NCI-H2029 (cell line): Measurements from ENCODE around the gene ZNF605.
"Not testable (repeated sequence)": the region's sequence is repeated elsewhere in the genome, so short reads cannot be mapped to it uniquely, and the experiment has no call there.

Source experiments
- DNase-seq: peaks from one replicate; lab custom pipeline; 2025; lab: John Stamatoyannopoulos, UW

The ZNF605 gene

DNA sequence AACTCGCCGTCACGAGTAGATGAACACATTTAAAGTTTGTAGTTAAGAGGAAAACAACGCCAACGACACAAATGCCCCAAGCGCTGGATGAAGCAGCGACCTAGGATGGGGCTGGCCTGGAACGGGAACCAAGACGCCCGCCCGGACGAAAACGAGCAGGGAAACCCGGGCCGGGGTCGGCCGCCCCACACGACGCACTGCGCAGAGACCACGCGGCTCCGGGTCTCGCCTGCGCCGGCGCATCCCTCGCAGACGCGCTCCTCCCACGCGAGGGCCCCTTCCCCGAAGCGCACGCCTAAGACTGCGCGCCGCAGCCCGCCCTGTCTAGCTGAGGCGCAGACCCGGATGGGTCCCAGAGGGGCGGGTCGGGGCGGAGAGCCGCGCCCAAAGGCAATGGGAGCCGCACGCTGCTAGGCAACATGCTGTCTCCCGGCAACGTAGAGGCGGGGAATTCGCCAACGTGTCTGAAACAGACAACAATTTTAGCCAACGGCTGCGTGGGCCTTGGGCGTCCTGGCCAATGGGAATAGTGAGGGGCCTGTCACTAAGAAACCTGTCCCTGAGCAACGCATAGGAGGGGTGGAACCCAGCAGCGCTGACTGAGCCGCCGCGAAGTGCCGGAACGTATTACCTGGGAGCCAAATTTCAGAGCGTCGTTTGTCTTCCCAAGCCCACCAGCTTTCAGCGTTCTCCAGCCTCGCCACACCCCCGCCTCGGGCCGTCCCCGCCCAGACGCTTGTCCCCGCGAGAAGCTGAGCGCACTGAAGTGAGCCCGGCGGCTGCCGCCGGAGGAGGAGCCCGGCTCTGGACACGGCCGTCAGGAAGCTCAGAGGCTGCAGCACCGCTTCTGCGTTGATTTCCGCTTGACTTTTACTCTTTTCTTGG lies 47.7 kb downstream of the ZNF605 start:
- peak; percentile 98 for DNase-seq

DNA sequence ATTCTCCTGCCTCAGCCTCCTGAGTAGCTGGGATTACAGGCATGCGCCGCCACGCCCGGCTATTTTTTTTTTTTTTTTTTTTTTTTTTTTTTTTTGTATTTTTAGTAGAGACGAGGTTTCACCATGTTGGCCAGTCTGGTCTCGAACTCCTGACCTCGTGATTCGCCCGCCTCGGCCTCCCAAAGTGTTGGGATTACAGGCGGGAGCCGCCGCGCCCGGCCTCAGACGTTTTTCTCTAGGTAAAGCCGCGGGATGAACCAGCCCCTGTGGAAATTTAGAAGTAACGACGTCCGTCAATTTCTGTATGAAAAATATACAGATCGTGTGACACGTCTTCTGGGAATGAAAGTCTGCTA lies 48.3 kb downstream of the ZNF605 start:
- DNase-seq: not testable (repeated sequence)

DNA sequence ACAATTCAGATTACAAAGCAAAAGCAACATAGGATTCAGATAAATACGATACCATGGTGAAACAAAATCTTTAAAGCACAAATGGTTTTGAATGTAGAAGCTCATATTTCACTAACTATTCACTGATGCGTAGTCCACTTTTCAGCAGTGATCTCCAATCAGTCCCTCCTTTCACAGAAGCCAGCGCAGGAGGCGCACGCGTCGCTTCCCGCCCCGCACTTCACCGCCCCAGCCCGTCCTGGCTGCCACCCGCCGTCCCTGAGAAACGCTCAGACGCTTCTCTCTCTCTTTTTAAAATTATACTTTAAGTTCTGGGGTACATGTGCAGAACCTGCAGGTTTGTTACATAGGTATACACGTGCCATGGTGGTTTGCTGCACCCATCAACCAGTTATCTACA lies 48.9 kb downstream of the ZNF605 start:
- no peak for DNase-seq

DNA sequence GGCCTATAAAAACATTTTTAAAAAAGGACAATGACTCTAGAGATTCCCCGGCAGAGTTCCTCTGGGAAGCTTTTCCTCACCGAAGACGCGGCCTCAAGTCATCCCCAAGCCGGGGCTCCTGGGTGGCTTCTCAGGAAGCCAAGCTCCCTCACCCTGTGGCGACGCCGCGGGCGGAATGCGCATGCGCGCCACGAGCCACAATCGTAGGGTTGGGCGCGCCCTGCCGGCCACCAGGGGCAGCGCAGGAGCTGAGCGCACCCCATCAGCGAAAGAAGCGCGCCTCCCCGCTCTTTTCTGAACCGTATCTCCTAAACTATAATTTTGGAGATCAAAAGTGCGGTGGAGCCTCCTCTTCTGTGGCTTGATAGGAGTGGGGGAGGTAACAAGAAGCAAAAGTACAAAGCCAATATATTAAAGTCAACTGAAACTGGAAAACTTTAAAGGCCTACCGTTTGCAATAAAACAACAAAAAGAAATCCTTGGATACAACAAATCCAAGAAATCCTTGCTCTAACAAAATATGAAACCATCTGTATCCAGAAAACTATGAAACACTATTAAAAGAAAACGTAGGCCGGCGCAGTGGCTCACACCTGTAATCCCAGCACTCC lies 51.3 kb downstream of the ZNF605 start:
- DNase-seq: no peak

DNA sequence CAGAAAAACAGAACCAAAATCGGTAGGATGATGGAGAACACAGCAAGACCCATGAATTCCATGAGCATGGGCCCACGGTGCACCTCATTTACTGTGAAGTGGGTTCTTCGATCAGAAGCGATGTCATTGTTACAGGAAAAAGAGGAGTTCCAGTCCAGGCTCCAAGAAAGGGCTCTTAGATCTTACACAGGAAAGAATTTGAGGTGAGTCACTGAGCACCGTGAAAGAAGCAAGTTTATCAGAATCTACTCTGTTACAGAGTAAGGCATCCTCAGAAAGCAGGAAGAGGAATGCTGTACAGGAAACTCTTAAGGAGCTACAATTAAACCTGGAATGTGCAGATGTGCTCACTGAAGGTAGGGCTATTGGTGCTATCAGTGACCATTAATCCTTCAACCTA lies 57.1 kb downstream of the ZNF605 start:
- DNase-seq: no peak

DNA sequence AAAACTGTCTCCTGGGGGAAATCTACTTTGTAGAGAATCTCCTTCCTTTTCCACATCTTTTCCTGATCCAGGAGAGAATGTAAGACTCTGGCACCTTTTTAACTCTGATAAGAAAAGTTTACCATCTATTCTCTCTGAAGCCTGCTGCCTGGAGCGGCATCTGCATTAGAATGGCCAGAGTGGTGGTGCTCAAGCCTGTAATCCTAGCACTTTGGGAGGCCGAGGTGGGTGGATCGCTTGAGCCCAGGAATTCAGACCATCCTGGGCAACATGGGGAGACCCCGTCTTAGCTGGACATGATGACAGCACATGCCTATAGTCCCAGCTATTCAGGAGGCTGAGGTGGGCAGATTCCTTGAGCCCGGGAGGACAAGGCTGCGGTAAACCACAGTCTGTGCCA lies 67.3 kb downstream of the ZNF605 start:
- no peak for DNase-seq

DNA sequence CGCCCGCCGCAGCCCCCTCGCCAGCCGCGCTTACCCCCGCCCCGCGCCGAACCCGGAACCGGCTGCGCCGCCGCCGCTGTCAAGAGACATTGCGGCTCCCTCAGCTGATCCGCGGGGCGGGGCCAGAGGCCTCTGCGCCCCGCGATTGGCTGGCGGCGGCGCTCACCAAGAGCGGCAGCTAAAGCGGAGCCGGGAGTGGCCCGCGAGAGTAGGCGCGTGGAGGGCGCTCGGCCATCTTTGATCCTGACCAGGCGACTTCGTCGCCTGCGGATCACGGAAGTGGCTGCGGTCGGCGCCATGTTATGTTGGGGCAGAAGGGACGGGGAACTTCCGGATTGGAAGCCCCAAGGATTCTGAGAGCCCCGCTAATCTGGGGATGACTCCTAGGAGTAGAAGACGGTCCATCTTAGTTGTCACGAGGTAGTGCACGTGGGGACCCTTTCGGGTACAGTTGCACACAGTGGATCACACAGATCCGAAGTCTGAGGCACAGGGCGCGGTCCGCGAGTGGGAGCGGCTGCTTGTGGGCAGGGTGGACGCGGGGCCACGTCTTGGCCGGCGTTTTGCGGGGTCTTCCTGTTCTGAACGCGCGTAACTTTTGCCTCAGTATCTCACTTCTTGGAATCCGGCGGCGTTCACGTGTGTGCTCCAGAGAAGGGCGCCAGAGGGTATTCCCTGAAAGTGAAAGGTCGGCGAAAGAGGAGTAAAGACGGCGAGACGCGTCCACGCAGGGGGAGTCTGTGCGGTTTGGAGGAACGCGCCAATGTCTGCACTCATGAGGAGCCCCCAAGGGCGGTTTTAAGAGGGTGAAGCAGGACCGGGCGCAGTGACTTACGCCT lies 68.4 kb downstream of the ZNF605 start, which contains the start of gene CHFR:
Gene CHFR, minus strand, starts transcription at position 93 of the 839 bp plus-strand sequence. CDS start 277 bp downstream, outside the sequence.
- DNase-seq: peak; percentile 99

DNA sequence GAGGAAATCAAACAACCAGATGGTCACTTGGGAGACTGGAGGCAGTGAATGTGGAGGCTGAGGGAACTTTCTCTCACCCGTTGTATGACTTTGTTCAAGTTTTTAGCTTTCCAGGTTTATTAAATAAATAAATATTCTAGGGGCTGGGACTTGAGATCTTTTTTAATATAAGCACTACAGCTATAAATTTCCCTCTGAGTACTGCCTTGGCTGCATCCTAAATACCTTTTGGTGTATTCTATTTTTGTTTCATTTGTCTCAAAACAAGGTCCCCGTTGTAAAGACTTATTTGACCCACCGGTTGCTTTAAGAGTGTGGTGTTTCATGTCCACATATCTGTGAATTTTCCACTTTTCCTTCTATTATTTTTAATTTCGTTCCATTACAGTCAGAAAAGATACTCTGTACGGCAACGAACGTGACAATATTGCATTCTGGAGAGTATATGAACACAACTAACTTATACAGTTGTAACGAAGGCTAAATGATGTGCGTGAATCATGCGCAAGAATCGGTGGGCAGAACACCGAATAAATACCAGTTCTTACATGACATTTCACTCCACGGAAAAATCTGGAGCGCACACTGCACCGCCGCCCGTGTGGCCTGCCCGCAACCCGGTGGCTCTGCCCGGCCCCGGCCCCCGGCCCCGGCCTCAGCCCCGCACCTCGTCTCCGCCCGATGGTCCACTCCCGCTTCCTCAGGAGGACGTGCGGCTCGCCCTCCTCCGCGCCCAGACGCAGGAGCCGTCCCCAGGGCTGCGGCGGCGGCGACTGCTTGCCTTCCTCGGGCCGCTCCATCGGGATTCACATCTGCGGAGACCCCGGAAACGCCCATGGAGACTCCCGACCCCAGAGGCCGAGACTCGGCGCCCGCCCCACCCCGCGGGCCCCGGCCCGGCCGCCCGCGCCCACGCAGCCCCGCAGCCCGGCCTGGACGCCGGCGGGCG lies 69.3 kb downstream of the ZNF605 start:
- DNase-seq: no peak

DNA sequence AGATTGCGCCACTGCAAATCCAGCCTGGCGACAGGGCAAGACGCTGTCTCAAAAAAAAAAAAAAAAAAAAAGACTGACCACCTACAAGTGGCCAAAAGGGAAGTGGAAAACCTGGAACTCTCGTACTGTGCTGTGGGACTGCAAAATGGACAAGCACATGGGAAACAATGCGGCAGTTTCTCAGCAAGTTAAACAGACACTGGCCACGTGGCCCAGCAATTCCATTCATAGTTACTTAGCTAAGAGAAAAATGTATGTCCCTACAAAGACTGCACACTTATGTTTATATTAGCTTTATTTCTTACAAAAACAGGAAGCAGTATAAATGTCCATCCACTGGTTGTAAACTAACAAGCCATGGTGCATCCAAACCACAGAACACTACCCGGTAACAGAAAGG lies 74.3 kb downstream of the ZNF605 start:
- no peak for DNase-seq

DNA sequence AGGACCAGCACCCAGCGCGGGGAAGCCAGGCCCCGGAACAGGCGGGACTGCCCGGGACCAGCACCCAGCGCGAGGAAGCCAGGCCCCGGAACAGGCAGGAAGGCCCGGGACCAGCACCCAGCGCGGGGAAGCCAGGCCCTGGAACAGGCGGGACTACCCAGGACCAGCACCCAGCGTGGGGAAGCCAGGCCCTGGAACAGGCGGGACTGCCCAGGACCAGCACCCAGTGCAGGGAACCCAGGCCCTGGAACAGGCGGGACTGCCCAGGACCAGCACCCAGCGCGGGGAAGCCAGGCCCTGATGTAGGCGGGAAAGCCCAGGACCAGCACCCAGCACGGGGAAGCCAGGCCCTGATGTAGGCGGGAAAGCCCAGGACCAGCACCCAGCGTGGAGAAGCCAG lies 81.5 kb downstream of the ZNF605 start:
- not testable (repeated sequence) for DNase-seq

DNA sequence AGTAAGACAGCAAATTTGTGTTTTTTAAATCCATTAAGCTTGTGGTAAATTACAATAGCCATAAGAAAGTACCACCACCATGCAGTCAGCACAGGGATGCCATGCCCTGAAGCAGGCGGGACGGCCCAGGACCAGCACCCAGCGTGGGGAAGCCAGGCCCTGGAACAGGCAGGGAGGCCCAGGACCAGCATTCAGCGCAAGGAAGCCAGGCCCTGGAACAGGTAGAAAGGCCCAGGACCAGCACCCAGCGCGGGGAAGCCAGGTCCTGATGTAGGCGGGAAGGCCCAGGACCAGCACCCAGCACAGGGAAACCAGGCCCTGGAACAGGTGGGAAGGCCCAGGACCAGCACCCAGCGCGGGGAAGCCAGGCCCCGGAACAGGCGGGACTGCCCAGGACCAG lies 81.9 kb downstream of the ZNF605 start:
- DNase-seq: no peak

DNA sequence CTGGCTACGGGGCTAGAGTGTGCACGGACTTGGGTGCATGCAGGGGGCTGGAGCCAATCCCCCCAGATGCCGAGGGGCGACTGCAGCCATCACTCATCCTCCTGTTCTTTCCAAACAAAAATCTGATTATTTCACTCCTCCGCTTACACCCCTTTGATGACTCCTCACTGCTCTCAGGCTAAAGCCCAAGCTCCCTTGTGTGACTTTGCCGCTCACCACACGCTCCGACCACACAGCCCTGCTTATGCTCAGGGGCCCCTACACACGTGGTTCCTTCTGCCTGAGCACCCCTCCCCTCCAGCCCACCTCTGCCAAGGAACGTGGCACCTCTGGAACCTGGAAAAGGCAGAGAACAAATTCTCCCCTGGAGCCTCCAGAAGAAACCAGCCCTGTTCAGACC lies 82.4 kb downstream of the ZNF605 start:
- no peak for DNase-seq

DNA sequence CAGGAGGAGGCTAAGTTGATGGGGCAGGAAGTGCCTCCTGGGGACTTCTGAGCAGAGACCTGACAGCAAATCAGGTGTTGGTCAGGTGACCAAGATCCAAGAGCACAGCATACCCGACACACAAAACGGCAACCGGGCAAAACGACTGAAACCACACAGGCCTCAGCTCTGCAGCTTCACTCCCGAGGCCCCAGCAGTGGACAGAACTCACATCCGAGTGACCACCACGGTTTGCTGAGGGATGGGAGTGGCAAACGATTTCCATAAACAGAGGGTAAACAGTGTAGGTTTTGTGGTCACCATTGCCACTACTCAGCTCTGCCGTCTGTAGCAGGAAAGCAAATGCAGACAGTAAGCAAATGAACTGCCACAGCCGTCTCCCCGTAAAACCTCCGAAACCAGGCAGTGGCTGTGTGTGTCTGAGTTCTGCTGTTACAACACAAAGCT lies 83.1 kb downstream of the ZNF605 start:
- DNase-seq: no peak

DNA sequence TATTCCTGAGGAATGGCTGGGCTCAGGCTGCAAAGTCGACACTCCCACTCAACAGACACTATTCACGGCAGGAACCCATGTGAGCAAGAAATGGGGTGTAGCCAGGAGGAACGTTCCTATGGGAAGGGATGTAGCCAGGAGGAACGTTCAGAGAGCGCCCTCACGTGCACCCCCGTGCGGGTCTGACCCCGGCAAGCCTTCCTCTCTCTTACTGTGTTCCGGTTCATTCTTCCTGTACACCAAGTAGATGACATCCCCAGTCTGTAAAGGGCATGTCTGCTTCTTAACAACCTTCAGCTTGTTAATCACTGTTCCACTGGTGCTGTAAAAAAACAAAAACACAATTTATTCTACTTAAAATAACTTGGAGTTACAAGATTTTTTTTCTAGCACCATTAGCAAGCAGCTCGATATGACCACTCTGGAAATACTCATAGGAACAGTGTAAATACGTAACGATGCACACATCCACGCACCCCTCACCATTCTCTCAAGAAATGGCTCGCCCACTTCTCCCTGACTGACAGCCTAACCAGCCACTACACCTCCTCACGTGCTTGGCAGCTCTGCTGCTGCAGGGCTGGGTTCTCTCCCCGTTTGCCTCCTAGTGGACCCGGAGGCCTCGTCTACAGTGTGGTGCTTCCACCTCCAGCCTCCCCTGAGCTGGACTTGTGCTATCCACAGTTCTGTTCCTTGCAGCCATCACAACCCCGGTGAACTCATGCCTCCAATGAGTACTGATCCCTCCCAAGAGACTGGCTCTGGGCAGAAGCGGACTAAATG lies 83.8 kb downstream of the ZNF605 start:
- DNase-seq: no peak

DNA sequence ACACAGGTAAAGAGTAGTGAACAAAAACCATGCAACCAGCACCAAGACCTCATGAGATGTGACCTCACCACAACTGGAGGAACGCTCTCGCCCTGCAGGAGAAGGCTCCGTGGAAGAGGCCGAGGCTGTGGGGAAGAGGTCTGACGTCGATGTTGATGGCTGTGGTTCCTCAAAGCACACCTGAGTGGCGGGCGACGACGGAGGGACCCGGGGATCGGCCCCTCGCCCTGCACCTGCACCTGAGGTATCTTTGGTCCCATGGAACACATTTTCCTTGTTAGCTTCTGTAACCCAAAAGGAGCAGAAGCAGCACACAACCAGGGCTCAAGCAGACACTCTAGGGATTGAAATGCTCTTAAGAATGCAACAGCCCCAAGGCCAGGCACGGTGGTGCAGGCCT lies 86.6 kb downstream of the ZNF605 start:
- DNase-seq: no peak
